Fibroblast of skin of back (primary cell): ENCODE measurements around the gene DLG2.
"Not testable (repeated sequence)": the region's sequence is repeated elsewhere in the genome, so short reads cannot be mapped to it uniquely, and the experiment has no call there.

Source experiments
- DNase-seq: peaks from one replicate; pipeline ENCODE4 v3.0.0-alpha.2; 2013

Gene DLG2

DNA sequence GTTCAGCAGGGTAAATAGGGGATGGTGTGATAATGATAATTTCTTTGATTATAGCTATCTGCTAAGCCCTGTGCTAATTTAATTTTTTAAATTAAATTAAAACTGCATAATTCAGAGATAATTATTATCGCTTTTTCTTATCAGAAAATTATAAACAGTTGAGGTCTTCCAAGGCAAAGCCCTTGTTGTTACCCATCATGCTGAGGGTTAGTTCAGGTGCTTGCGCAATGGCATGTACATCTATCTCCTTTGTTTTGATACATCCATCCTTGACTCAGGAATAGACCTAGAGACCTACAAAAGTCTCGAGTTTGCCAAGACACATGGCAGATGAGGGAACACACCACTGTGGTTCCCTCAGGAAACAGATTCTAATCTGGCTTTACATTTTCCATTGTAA is 737.6 kb downstream of the DLG2 start:
- no peak for DNase-seq

GRCh38 chr11:84887055-84887629 is 740.0 kb downstream of the DLG2 start:
- DNase-seq, result peak; percentile 35

DNA sequence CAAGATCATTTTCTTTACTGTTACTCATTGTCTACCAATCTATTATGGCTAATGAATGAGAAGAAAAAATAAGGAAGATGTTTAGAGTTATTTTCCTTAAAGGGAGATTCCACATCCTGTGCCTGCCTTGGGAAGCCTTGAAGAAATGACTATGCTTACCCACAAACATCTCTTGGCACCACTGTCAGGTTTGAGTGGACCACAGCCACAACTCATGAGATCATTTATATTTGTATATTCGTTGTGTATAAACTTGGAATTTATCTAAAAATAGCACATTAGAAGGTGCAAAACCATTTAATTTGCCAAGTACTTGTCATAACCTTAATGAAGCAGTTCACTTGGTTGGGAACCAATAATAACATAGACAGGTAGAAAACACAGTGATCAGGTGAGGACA is 740.8 kb downstream of the DLG2 start:
- peak; percentile 77 for DNase-seq

- DNase-seq, result no peak
These were observed 742.3 kb downstream of the DLG2 start for GRCh38 chr11:84884836-84885235.

DNA sequence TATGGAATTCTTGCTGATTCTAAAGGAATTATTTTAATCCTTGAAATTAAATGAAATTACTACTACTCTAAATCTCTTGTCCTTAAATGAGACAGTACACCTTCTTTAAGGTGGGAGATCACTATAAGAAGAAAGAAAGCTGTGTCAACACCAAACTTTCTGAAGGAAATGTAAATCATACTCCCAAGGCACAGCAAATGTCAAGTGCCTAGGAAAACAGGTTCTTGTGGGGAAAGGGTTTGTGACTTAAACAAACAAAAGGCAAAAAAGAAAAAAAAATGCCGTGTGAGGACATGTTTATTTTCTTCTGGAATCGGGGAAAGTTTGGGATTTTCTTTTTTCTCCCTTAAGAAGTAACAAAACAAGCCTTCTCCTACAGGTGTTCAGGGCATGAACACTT is 745.1 kb downstream of the DLG2 start:
- no peak for DNase-seq

DNA sequence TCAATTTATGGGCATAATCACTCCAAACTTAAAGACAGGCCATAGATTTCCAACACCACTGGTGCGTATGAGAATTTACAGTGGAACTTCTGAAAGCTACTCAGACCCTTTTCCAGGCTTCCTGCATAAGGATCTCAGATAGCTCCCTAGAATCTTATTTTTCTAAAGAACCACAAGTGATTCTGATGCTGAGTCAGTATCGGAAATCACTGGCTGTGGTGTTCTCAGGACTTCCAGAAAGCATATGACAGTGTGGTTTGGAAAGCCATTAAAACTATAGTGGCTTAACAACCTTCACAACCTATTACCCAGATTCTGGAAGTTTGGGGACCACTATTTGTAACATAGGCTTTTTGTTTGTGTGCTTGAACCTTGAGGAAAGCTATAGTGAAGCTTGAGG is 756.0 kb downstream of the DLG2 start:
- DNase-seq, result no peak

- no peak for DNase-seq
These were observed 756.7 kb downstream of the DLG2 start for GRCh38 chr11:84870486-84870885.

DNA sequence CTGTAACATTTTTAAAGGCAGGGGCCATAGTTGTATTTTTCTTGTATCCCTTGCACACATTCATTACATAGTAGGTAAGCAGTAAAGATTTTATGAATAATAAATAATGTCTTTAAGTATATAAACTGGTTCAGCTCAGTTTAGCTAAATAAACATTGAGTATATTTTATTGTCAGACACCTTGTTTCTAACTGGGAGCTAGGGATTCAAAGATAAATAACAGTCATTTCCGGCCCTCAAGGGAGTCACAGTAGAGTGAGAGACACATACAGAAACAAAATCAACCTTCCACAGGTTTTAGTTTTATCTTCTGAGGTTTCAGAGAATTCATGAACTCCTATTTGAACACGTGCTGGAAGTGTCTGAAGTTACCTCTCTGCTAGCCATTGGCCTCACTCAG is 760.2 kb downstream of the DLG2 start:
- no peak for DNase-seq

GRCh38 chr11:84865791-84866535 is 761.2 kb downstream of the DLG2 start:
- DNase-seq, result no peak

GRCh38 chr11:84865257-84865656 is 761.9 kb downstream of the DLG2 start:
- peak; percentile 46 for DNase-seq

- peak; percentile 27 for DNase-seq
These were observed 769.4 kb downstream of the DLG2 start for GRCh38 chr11:84857746-84858145.

- peak; percentile 88 for DNase-seq
These were observed 771.5 kb downstream of the DLG2 start for GRCh38 chr11:84855508-84856245.

DNA sequence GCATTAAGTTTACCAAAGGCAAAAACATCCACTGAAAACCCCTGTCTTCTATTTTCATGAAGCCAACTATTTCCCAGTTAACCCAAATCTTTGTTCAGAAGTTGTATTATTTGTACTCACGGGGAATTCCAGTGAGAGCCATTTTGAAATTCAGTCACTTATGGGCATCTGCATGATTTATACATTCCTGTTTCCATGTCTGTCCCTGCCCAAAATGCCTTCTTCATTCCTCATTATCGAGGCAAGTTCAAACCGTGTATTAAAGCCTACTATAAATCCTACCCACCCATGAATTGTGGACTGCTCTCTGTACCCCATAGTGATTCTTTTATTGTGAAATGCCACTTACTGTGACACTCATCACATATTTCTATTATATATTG is 772.7 kb downstream of the DLG2 start:
- peak; percentile 52 for DNase-seq

GRCh38 chr11:84853841-84854497 is 773.2 kb downstream of the DLG2 start:
- DNase-seq, result no peak

DNA sequence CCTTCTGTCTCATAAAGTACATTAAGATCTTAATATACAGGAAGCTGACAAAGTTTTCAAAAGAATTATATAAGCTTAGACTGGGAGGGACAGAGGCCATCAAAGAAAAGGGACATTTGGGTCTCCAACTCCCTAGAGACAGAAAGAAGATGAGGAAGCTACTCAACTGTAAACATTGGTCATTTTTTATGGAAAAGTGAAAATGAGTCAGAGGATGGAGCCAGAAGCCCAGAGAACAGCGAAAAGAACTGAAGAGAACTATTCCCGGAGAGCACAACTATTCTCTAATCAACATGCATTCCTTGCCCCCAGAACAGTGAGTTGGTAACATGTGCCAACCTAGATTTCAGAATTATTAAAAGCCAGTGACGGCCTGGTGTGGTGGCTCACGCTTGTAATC is 779.3 kb downstream of the DLG2 start:
- peak; percentile 21 for DNase-seq

DNA sequence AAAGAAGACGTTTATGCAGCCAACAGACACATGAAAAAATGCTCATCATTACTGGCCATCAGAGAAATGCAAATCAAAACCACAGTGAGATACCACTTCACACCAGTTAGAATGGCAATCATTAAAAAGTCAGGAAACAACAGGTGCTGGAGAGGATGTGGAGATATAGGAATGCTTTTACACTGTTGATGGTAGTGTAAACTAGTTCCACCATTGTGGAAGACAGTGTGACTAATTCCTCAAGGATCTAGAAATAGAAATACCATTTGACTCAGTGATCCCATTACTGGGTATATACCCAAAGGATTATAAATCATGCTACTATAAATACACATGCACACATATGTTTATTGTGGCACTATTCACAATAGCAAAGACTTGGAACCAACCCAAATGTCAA is 786.9 kb downstream of the DLG2 start:
- DNase-seq, result not testable (repeated sequence)

DNA sequence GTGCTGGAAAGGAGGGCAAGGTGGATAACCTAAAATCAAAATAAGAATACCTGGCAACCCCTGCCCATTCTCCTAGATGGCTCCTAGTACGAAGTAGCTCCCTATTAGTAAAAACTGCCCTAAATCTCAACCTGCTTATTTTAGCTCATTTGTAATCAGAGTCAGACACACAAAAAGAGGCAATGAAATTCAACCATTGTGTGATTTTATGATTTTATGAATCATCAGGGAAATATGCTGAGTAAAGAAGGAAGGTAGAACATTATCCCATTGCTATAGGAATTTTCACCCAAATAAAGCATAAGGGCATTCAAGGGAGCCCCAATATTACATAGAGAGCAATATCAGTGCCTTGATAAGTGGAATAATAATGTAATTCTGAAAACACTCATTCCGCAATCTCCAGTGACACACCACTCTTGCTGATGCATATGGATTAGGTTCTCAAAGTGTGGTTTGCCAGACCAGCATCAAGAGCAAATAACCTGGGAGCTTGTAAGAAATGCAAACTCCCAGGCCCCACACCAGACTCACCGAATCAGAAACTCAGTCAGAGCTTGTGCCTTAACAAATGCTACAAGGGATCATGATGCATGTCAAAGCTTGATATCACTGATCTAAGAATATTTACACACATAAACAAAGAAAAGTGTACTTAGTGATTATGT is 789.6 kb downstream of the DLG2 start:
- DNase-seq, result no peak

- no peak for DNase-seq
These were observed 790.8 kb downstream of the DLG2 start for GRCh38 chr11:84836371-84836770.

DNA sequence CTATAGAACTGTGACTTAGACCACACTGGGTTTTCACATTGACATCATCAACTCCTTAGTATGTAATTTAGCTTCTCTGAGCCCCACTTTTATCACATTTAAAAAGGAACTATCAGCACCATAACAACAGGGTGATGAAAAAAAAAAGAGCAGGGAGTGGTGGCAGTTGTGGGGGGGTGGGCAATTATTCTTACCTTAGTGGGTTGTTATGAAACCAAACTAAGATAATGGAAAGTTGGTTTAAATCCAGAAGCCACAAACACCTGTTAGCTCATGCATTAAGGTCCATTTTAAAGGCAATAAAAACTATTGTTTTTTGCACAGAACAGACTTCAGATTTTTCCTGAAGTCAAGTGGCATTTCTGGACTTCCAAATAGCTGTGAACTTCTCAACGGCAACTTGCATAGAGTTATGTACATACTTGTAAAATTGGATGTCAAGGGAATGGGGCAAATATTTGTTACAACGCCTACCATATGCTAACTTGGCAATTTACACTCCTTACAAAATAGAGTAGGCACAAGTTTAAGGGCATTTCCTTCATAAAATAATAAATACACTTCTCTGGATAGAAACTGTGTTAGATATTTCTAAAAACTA is 793.6 kb downstream of the DLG2 start:
- no peak for DNase-seq

GRCh38 chr11:84830372-84830771 is 796.8 kb downstream of the DLG2 start:
- DNase-seq, result no peak

DNA sequence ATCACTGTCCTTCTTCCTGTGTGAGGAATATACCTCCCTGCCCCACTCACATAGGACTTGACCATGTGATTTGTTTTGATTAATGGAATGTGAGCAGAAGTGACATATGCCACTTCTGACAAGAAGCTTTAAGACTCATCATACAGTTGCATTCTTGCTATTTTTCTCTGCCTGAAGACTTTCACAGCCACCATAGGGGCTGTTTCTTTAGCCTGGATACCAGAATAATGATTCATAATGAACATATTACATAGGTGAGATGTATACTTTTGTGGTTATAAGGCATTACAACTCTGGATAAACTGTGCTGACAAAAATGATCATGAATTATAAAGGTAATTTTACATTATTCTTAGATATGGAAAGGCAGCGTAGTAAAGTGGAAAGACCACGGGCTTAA is 798.0 kb downstream of the DLG2 start:
- no peak for DNase-seq

DNA sequence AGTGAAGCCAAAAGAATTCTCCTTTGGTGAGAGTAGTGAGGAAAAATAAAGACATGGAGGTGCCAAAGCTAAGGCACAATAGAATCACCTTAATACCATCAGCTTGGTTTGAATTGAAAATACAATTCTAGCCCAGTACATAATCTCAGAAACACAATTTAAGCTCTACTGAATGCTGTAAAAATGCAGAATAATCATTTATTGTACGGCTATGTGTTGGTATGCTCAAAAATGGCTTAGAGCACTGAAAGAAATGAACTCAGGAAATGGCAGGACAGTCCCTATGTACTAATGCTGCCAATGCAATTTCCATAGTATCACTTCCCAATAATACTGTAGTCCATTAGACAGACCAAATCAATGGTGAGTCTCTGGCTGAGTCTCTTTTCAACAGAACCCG is 798.5 kb downstream of the DLG2 start:
- no peak for DNase-seq
